ENCODE results near the gene KRT15. TPM values are rescaled to one million over a fixed set of nuclear protein-coding genes. Genes with fewer than 3 reads are reported as not detected.

Gene KRT15
- total RNA-seq, 6 experiments from 2014 or later: not detected

- TF ChIP-seq CTCF (IDR thresholded peaks at IDR 0.05) (no peak), POLR2A (IDR thresholded peaks at IDR 0.05) (no peak)
These were observed 23.7 kb upstream of the KRT15 start for GRCh38 chr17:41542357-41542756.

DNA sequence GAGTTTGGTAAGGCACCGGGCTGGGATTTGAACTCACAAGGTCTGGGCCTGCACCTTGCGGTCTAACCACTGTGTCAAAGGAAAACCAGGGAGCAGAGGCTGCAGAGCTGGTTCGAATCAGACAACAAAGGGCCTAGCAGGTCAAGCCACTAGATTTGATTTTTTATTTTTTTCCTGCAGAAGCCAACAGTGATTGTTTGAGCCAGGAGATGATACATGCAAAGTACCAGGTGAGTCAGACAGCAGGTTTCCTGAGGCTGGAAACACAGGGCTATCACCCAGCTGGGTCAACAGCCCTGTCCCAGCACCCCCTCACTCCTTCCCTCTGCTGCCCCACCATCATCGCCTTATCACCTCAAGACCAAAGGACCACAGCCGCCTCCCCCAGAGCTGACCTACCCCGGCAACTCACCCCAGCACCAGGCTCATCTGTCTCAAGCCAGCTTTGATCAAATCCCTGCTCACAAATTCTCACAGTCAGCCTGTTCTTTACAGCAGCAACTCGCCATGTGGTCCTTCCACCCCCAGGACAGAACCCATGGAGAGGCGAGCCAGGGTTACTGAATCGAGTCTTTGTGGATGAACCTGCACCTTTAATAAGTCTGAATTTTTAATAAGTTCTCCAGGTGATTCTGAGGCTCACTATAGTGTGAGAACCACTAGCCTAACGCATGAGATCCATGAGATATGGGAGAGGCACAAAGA lies 22.4 kb upstream of the KRT15 start:
- TF ChIP-seq POLR2A (IDR thresholded peaks at IDR 0.05) (no peak), CTCF (IDR thresholded peaks at IDR 0.05) (no peak)
- Histone ChIP-seq H3K27ac (no peak overlapping the region), H3K9me3 (no peaks in the 10 kb centered on the region), H3K4me1 (no peaks in the 10 kb centered on the region), H3K4me3 (no peak overlapping the region), H3K36me3 (no peaks in the 10 kb centered on the region), H3K27me3 (no peaks in the 10 kb centered on the region)
- ATAC-seq: no peak
- intact Hi-C loops (cut with DNase I): no loop called here
- DNase-seq: no peak
- WGBS (ENCODE audit: insufficient coverage, low coverage, low lambda C conversion rate, missing lambda C conversion rate): 74% methylated on average over 9 of the region's 10 CpGs

More at GRCh38 chr17:41542357-41542756, 23.7 kb upstream of the KRT15 start:
- Histone ChIP-seq H3K9me3 (no peaks in the 10 kb centered on the region), H3K4me3 (no peak overlapping the region), H3K27me3 (no peaks in the 10 kb centered on the region), H3K36me3 (no peaks in the 10 kb centered on the region), H3K4me1 (no peaks in the 10 kb centered on the region), H3K27ac (no peak overlapping the region)
- intact Hi-C loops (cut with DNase I): no loop called here
- ATAC-seq: no peak
- no peak for DNase-seq
- 18% methylated on average over 2 of the region's 2 CpGs for WGBS (ENCODE audit: insufficient coverage, low coverage, low lambda C conversion rate, missing lambda C conversion rate)

DNA sequence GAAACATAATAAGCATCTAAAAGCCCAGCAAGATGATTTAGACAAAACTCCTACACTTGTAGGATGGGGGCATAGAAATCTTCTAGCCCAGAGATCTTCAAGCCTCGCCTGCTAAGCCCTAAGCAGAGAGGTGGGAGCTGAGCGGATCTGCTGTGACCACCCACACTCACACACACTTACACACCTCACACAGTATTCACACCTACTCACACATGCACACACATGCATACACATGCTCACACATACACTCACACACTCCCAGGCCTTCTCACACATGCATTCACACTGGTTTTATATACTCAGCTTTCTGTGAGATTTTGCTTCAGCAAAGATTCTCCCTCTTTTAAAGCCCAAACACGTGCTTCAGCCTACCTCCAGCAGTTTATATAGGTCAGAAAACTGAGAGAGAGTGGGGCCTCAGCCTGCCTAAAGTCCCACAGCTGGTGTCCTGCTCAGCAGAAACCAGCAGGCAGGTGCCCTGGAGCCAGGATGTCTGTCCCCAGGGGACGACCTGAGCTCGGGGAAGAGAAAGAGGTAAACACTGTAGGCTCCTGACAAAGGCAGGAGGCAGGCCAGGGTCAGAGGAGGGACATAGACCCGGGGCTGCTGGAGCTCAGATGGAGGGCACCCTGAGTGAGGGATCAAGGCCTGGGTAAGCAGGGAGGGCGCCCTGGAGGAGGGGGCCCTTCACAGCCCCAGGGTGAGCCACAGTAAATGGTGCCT lies 21.4 kb upstream of the KRT15 start:
- no peak overlapping the region for H3K4me3 ChIP-seq

GRCh38 chr17:41539071-41539492 lies 20.4 kb upstream of the KRT15 start:
- ATAC-seq (no peak), DNase-seq (no peak)
- Histone ChIP-seq H3K9me3 (no peaks in the 10 kb centered on the region), H3K36me3 (no peaks in the 10 kb centered on the region), H3K27ac (no peak overlapping the region), H3K4me1 (no peaks in the 10 kb centered on the region), H3K4me3 (no peak overlapping the region), H3K27me3 (no peaks in the 10 kb centered on the region)
- intact Hi-C loops (cut with DNase I): no loop called here
- TF ChIP-seq CTCF (IDR thresholded peaks at IDR 0.05) (no peak), POLR2A (IDR thresholded peaks at IDR 0.05) (no peak)
- WGBS (ENCODE audit: insufficient coverage, low coverage, low lambda C conversion rate, missing lambda C conversion rate): 80% methylated on average over 1 of the region's 5 CpGs

More for the DNA sequence above, 21.4 kb upstream of the KRT15 start:
- Histone ChIP-seq H3K27me3 (no peaks in the 10 kb centered on the region), H3K4me1 (no peaks in the 10 kb centered on the region), H3K27ac (no peak overlapping the region), H3K9me3 (no peaks in the 10 kb centered on the region), H3K36me3 (no peaks in the 10 kb centered on the region)
- no peak for DNase-seq
- no peak for TF ChIP-seq CTCF (IDR thresholded peaks at IDR 0.05)
- no peak for TF ChIP-seq POLR2A (IDR thresholded peaks at IDR 0.05)
- WGBS (ENCODE audit: insufficient coverage, low coverage, low lambda C conversion rate, missing lambda C conversion rate): 53% methylated on average over 2 of the region's 7 CpGs
- intact Hi-C loops (cut with DNase I): no loop called here
- no peak for ATAC-seq

All from right lobe of liver (tissue), 6 donors.